Measurements from ENCODE around the gene LPCAT3.

DNA sequence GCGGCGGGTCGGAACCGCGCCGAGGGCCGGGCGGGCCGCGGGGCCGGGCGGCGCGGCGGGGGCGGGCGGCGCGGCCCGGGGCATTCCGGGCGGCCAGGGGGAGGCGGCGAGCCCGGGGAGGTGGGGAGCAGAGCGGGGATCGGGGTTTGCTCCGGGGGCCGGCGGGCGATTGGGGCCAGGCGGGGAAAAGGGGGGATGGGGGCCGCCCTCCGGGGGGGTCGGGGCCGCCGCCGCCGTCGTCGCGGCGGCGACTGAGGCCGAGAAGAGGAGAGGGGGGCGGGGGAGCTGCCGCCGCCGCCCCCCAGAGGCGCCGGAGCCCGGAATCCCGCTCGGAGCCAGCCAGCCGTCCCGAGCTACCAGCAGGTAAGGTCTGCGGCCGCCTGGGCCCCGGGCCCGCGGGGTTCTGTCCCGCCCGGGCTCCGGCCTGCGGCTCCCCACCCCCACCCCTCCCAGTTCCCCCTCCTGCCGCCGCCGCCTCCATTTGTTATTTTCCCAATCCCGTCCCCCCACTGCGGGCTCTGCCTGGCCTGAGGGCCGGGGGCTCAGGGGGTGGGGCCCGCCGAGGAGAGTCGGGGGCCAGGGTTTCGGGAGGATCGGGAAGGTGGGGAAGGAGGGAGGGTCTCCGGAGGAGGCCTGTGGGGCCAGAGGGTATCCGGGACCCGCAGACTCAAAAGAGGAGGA, 90.1 kb downstream of the LPCAT3 start:
- TF ChIP-seq POLR2A (IDR thresholded peaks at IDR 0.05), result no peak
- TF ChIP-seq, protein P1, sequence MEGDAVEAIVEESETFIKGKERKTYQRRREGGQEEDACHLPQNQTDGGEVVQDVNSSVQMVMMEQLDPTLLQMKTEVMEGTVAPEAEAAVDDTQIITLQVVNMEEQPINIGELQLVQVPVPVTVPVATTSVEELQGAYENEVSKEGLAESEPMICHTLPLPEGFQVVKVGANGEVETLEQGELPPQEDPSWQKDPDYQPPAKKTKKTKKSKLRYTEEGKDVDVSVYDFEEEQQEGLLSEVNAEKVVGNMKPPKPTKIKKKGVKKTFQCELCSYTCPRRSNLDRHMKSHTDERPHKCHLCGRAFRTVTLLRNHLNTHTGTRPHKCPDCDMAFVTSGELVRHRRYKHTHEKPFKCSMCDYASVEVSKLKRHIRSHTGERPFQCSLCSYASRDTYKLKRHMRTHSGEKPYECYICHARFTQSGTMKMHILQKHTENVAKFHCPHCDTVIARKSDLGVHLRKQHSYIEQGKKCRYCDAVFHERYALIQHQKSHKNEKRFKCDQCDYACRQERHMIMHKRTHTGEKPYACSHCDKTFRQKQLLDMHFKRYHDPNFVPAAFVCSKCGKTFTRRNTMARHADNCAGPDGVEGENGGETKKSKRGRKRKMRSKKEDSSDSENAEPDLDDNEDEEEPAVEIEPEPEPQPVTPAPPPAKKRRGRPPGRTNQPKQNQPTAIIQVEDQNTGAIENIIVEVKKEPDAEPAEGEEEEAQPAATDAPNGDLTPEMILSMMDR (IDR thresholded peaks at IDR 0.05), result no peak

Data from thyroid gland (tissue), 4 donors.